Measurements from ENCODE around the gene MMP15. TPM values are rescaled to one million over a fixed set of nuclear protein-coding genes. Genes with fewer than 3 reads are reported as not detected.
A peak's percentile ranks its signal among the peaks of the same experiment; 100 is the strongest.

Gene MMP15
- total and polyA plus RNA-seq, 2 of the 13 experiments (the other 11 are each of a cell fraction or from before 2014, with no cell fraction given) = 35.2 to 44.9 TPM

GRCh38 chr16:58000706-58001676 is 24.6 kb upstream of the MMP15 start, which contains the start of gene USB1 (continued):
- TF ChIP-seq ZSCAN22 (CRISPR knock-in tag; IDR thresholded peaks at IDR 0.05) (no peak), ZXDC (CRISPR knock-in tag; IDR thresholded peaks at IDR 0.05) (peak; percentile 17), ZIK1 (CRISPR knock-in tag; IDR thresholded peaks at IDR 0.05; ENCODE audit: borderline replicate concordance, low read depth) (peak; percentile 45; the same call in 1 of the 2 replicates), POLR2AphosphoS2 (IDR thresholded peaks at IDR 0.05; ENCODE audit: low read depth, low read length) (no peak), RFXAP (CRISPR knock-in tag; IDR thresholded peaks at IDR 0.05; ENCODE audit: borderline replicate concordance) (peak; percentile 56), ZNF780A (CRISPR knock-in tag; IDR thresholded peaks at IDR 0.05) (no peak), TBL1XR1 (IDR thresholded peaks at IDR 0.05; ENCODE audit: borderline replicate concordance, low read length, partially characterized antibody) (no peak), ZNF335 (CRISPR knock-in tag; IDR thresholded peaks at IDR 0.05) (peak; percentile 73; the same call in 1 of the 2 replicates), ZNF432 (CRISPR knock-in tag; IDR thresholded peaks at IDR 0.05; ENCODE audit: borderline replicate concordance) (no peak), ZMYM4 (CRISPR knock-in tag; IDR thresholded peaks at IDR 0.05) (peak; percentile 59), ZNF441 (CRISPR knock-in tag; IDR thresholded peaks at IDR 0.05; ENCODE audit: borderline replicate concordance) (peak; percentile 56; the same call in 1 of the 2 replicates), JDP2 (CRISPR knock-in tag; IDR thresholded peaks at IDR 0.05; ENCODE audit: borderline replicate concordance) (no peak; the same call in 1 of the 2 replicates), SKI (IDR thresholded peaks at IDR 0.05; ENCODE audit: partially characterized antibody) (peak; percentile 27), ZNF281 (CRISPR knock-in tag; IDR thresholded peaks at IDR 0.05; ENCODE audit: borderline replicate concordance) (no peak; the same call in 1 of the 2 replicates), GPBP1L1 (CRISPR knock-in tag; IDR thresholded peaks at IDR 0.05) (no peak), ZNF510 (CRISPR knock-in tag; IDR thresholded peaks at IDR 0.05; ENCODE audit: low read depth) (peak; percentile 71; the same call in 1 of the 2 replicates), KAT7 (CRISPR knock-in tag; IDR thresholded peaks at IDR 0.05; ENCODE audit: borderline replicate concordance) (peak; percentile 44; the same call in 1 of the 2 replicates), ZNF564 (CRISPR knock-in tag; IDR thresholded peaks at IDR 0.05) (peak; percentile 88; the same call in 1 of the 2 replicates)

All from HepG2 (cell line).